HG02610 (cell line): Measurements from ENCODE around the gene ZNF653.

Experiments
- ATAC-seq: cut with Tn5 transposase; IDR thresholded peaks from one replicate; pipeline ENCODE4 v1.9.1; 2021; ENCODE audit warnings: mild to moderate bottlenecking, moderate library complexity; ENCODE audit not compliant: unreplicated experiment

ZNF653 gene

DNA sequence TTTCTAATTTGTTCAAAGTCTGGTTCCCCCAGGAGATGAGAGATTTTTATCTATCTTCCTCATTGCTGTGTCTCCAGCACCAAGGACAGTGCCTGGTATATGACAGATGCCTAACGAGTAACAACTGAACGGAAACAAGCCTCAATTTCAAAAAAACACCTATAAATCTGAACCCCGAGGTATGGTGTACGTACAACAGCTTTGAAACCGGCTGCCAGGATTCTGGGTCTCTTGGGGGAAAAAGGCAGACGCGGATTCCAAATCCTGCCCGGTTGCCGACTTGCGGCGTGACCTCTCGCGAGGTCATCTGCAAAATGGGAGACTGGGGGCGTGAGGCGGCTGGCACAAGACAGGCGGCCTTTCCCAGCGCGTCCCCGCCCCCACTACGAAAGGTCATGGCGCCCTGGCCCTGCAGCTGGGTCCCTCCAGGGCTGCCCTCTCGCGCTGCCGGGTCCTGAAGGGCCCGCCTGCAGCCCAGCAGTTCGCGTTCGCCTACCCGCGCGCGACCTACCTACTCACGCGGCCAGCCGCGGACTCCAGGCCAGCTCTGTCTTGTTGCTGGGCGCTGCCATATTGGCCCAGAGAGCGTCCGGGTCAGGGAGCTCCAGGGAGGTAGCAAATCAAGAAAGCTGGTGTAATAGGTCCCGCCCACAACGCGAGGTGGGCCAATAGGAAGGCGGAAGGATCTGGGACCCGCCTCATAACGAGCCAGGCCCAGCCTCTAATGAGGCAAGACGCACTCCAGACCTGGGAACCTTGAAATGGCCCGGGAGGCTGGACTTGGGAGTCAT, 23.1 kb upstream of the ZNF653 start, which contains the start of gene ECSIT:
Gene ECSIT (minus strand): TSS at position 584 of the 791 bp plus-strand sequence. CDS start 9,964 bp downstream, outside the sequence.
- ATAC-seq: peak; percentile 94

DNA sequence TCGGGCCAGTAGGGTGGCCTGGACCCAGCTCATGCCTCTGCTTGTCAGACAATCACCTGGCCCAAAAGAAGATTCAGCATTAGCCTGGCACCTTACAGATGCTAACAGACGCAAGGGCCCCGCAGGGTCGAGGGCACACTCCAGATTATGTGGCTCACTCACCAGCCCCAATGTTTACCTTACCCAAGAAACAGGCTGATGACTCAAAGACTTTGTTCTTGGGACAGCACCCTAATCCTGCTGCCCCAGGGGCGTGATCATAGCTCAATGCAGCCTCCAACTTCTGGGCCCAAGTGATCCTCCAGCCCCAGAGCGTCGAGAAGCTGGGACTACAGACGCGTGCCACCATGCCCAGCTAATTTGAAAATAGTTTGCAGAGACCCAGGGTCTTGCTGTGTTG, 13.5 kb upstream of the ZNF653 start:
- no peak for ATAC-seq

DNA sequence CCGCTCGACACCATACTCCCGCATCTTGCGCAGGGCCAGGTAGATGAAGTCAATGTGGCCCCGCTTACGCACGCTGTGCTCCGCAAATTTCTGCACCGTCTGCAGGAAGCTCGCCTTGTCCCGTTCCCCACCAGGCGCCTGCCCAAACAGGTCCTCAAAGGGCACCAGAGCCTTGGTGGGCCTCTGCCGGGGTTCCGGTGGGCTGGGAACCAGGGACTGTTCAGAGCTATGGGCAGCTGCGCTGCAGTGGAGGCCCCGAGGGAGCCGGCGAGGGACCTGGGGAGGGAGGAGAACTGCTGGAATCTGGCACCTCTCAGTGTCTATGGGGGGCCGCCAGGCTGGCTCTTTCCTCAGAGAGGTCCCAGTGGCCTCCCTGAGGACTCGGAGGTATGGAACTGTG, 8.3 kb upstream of the ZNF653 start:
- no peak for ATAC-seq

DNA sequence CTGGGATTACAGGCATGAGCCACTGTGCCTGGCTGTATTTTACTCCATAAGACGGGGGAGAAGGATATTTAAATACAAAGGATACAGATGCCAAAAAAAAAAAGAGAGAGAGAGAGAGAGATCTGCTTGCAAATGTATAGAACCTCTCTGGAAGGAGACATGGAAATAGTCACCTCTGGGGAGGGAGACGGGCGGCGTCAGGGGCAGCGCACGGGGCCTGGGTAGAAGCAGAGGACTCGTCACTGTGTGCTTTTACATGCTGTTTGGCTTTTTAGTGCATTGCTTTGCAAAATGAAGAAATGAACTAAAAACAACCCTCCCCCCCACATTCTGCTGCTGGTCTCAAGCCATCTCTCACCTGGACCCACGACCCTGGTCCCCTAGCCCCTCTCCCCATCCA, 4.8 kb upstream of the ZNF653 start:
- ATAC-seq: no peak

DNA sequence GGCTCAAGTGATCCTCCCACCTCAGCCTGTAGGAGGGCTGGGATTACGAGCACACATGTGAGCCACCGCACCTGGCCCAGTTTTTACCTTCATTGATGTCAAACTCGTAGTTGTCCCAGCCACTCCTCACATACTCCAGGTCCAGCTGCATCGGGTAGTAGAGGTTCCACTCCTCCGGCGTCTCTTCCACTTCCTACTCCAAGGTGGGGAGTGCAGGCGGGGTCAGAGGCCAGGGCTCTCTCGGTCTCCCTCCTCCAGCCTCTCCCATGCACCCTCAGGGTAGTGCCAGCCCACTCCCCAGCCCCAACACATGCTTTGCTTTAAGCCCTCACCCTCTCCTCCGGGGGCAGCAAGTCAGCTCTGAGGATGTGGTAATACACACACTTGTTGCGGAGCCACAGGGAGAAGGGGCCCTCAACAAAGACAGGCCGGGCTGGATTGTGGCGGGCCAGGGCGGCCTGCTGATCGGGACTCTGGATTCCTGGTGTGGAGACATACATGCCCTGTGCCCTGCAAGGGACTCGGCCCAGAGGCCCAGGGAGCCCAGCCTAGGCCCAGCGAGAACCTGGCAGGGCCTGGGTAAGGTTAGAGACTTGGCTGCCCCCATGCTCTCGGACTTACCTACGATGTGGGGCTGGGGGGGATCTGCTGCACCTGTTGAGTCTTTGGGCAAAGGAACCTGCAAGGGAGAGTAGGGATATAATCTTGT, 1.9 kb upstream of the ZNF653 start:
- ATAC-seq: no peak

DNA sequence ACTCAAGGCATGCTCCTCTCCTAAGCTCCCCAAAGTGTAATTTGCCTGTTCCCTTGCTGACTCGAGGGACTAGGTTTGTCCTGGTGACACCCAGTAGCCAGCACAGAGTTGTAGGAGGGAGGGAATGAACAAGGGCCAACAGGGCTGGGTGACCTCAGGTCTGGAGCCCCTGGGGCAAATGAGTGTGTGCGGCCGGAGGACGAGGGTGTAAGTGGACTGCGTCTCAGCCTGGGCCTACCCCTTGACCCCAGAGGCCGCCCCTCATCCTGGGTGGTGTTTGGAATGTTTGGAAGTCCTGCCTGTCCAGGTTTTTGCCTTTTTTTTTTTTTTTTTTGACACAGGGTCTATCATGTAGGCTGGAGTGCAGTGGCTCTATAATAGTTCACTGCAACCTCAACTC, 1.3 kb upstream of the ZNF653 start:
- ATAC-seq: no peak

DNA sequence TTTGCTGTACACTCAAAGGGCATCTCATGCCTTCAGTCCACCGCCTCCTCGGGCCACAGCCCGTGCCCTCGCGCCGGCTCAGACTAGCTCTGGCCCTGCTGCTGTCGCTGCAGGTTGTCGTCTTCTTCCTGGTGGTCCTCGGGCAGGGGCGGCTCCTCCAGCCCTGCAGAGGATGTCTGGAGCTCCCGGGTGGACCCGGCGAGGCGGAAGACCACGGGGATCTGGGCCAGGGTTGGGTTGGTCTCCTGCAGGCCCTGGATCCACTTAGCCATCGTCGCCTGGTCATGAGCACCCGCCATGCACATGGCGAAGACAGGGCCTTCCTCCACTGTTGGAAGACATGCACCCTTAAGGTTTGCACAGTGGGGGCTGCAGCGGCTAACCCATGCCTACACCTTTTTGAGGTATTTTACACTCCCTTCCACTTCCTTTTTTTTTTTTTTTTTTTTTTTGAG, 489 bp upstream of the ZNF653 start:
- peak; percentile 21 for ATAC-seq

DNA sequence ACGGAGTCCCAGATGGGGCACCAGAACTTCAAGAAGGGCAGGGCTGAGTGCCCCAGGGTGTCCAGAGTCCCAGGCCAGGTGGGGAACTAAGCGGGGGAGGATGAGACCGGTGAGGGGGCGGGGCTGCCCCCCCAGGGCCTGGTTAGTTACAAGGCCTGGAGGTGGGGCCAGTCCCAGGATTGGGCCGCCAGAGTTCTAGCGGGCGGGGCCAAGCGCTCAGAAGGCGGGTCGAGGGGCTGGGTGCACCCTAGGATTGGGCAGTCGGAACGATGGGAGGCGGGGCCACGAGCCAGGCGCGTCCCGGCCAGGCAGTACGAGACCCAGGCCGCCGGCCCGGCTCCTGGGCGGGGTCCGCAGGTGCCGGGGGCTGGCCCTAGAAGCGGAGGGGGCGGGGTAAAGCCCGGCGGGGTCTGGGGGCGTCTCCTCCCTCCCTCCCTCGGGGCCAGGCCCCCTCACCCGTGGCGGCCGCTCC, 571 bp downstream of the ZNF653 start:
- ATAC-seq: peak; percentile 84

DNA sequence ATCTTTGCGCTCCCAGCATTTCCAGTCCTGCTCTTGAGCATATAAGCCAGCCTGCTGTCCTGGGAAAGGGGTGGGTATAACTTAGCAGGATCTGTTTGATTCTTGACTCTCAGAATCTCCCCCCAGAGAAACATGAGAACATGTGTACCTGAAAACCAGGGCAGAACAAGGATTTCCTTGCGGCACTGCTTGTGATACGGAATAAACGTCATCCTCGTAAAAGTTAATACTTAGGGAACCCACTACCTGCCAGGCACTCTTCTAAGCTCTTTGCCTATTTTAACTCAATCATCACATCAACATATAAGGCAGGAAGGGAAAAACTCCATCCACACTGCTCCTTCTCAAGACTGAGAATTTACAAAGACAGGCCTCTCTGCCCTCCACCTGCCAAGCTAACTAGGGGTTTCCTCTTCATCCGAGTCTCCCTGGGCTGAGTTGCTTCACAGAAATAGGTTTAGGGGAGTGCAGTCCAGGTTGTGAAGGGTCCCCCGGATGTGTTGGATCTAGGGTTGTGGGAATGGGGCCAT, 1.1 kb downstream of the ZNF653 start:
- ATAC-seq: no peak

DNA sequence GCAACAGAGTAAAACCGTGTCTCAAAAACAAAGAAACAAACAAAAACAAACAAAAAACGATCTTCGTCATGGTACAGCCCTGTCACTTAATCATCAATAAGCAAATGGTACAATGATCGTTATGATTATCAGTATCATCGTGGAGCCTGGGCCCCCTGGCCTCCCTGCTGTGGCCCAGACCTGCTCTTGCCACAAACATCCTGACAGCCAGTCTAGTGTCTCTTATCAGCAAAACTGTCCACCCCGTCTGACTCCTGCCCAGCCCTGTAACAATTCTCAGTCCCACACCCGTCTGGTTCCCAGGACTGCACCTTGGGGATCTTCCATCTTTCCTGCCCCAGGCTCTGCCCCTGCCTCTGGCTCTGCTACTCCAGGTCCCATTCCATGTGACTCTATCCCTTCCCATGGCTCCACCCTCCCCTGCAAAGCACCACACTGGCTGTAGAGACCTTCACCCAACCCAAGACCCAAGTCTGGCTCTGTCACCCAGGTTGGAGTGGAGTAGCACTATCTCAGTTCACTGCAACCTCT, 5.7 kb downstream of the ZNF653 start:
- no peak for ATAC-seq

DNA sequence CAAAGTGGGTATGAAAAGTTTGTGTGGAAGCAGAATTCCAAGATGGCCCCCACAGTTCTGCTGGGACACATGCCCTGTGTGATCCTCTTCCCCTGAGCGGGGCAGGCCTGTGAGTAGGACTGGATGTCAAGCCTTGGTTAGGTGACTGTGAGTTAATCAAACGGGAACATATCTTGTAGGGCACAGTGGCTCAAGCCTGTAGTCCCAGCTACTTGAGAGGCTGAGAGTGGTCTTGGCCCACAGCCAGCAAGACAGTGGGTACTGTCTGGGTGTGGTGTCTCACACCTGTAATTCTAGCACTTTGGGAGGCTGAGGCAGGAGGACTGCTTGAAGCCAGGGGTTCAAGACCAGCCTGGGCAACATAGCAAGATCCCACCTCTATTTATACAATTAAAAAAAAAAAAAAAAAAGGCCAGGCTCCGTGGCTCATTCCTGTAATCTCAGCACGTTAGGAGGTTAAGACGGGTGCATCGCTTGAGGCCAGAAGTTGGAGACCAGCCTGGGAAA, 6.4 kb downstream of the ZNF653 start:
- ATAC-seq: no peak

DNA sequence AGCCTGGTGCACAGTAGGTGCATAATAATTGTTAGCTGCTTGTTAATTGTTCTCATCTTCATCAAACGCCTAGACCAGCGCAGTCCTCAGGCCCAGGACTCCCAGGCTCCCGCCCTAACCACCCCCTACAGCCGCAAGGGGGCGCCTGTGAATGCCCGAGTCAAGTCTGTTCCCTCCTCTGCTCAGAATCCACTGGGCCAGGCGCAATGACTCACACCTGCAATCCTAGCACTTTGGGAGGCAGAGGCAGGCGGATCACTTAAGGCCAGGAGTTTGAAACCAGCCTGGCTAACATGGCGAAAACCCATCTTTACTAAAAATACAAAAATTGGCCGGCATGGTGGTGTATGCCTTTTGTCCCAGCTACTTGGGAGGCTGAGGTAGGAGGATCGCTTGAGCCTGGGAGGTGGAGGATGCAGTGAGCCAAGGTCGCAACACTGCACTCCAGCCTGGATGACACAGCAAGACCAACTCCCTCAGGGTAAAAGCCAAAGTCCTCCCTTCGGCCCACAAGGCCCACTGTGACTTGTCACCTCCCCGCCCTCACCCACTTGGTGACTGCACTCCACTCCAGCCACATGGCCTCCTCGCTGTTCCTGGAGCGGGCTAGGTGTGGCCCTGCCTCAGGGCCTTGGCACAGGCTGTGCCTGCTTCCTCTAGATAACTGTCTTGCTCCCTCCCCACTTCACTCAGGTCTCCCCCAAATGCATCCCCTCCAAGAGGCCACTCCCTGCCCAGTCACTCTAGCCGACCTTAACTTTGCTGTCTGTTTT, 9.1 kb downstream of the ZNF653 start:
- no peak for ATAC-seq

DNA sequence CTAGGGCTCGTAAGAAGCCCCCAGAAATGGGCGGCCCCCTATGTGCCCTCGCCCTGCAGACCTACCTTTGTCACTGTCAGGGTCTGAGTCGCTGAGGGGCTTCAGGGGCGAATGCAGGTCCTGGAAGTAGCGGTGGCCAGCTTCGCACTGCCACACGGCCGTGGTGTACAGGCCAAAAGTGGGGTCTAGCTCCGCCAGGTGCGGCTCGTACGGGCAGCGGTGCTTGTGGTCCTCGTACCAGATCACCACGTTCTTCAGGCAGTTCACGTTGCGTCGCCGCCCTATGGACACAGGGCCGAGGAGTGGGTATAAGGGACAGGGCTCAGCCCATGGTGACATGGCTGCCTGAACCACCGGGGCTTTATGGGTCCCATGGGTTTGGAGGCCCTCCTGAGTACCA, 9.8 kb downstream of the ZNF653 start:
- ATAC-seq: no peak

DNA sequence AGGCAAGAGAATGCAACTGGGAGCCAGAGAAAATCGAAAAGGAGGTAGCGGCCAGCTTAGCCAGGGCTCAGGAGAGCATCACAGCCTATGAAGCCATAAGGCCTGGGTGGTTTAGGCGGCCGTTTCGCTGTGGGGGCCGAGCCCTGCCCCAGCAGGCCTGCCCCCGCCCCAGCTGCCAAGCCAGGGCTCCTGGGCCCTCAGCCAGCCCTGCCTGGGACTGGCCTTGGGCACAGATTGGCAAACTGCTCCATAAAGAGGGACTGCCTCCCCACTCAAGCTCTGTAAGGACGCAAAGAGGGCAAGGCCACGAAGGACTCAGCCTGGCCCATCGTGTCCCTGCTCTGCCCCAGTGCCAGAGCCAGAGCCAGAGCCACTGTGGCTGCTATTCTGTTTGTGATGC, 10.2 kb downstream of the ZNF653 start:
- no peak for ATAC-seq

DNA sequence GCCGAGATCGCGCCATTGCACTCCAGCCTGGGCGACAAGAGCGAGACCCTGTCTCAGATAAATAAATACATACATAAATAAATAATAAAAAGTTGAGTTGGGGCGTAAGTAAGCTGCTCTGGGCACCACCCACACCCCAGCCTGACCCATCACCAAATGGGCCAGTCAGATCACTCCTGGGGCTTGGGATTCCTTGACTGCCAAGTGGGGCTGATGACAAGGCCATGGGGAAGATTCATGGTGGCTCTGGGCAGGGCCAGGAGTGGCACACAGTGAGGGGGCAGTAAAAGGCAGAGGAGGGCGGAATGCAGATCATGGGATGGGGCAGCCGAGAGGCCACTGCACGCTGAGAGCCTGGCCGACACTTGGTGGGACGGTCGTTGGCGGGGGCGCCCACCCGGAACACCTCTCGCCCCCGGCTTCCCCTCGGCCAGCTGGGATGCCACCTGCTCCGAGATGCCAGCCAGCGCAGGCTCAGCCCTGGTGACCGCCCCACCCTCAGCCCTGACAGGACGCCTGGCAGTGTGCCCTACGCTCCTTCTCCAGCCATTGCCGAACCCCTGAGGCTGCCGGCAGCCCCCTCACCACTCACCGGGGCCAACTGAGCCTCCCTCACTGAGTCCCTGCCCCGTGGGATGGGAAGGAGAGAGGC, 10.9 kb downstream of the ZNF653 start:
- no peak for ATAC-seq

DNA sequence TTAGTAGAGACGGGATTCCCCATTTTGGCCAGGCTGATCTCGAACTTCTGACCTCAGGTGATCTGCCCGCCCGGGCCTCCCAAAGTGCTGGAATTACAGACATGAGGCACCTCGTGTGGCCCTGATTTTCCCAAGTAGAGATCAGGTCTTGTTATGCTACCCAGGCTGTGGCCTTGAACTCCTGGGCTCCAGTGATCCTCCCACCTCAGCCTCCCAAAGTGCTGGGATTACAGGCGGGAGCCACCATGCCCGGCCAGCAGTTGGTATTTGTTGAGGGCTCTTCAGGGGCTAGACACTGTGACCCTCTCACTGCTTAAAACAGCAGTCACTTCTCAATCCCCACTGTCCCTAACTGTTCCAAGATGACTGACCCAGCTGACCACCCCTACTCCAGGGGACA, 16.3 kb downstream of the ZNF653 start:
- ATAC-seq: no peak

DNA sequence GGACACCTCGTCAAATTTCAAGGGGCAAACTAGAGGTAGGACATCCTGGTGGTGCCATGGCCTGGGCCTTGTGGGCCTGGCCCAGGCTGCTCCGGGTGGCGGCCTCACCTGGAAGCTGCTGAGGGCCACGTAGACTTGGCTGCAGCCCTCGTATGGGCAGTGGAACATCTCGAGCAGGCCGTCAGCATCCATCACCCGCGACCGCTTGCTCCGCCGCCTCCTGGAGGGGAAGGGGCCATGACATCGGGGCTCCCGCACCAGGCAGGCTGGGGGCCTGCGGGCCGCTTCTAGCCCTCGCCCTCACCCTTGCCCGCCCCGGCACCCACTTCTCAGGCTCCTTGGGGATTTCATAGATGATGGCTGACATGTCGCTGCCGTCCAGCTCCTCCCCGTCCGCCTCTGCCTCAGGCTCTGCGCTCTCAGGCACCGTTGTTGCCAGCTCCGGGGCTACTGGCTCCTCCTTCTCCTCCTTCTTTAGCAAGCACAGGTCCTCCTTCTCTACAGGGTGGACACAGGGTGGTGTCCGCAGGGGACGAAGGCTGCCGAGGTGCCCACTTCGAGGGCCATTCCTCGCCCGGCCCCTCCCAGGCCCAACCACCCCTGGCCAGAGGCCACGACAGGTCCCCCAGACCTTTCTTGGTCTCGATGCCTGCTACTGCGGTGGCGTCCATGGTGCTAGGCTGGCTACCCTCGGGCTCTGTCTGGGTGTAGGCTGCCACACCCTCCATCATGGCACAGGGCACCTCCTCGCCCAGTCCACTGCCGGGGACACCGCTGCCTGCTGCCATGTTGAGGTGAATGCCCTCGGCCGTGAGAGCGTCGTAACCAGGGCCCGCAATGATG, 18.8 kb downstream of the ZNF653 start:
- ATAC-seq: no peak

DNA sequence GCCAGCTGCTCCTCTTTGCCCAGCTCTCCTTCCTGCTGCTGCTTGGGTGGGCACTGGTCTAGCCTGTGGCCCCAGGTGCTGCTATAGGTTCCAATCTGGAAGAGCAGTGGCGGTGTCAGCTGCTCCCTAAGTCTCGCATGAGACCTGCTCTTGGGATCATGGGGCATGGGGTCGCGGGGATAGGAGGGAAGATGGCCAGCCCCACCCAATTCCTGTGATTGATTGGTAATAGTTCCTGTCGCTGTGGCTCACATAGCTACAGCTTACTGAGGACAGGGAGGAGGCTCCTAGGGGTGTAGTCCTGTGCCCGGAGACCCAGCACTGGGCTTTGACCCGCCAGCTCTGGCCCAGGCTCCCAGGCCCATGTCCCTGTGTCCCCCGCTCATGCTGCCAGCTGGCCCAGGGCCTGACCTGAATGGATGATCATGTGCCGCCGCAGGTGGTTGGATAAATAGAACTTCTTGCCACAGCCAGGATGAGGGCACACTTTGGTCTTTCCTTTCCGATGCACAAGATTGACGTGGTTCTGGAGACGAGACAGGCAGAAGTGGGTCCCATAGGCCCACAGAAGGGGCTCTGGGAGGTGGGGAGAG, 20.3 kb downstream of the ZNF653 start:
- ATAC-seq: no peak
